Activated CD8-positive, alpha-beta memory T cell treated with anti-CD3 and anti-CD28 coated beads for 48 hours (primary cell): ENCODE measurements around the gene SPOUT1.

Source experiments
- DNase-seq, 3 experiments: peaks; one replicate each; pipeline ENCODE4 v3.0.0-alpha.2; 2020; ENCODE audit warnings: low read depth in 2 of 3, low spot score in 2 of 3

The SPOUT1 gene

DNA sequence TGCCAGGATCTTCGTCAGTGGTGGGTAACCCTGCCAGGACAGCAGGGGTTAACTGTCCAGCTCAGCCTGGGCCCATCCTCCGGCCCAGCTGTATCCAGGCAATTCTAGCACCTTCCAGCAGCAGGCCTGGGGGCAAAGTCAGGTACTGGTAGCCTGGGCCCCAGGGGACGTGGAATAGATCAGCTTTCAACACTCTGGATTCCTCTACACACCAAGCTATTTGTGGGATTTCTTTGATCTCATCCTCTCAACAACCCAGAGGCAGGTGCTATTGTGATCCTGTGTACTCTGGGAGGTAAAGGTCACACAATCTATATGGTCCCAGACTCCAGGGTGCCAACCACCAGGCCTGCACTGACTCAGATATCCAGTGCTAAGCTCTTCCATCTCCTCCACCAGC lies 8.7 kb upstream of the SPOUT1 start:
- DNase-seq: no peak

- no peak for DNase-seq
Observed at GRCh38 chr9:128836509-128837145, 7.0 kb upstream of the SPOUT1 start.

GRCh38 chr9:128835246-128836210 lies 5.9 kb upstream of the SPOUT1 start:
- no peak for DNase-seq

GRCh38 chr9:128833696-128834095 lies 4.1 kb upstream of the SPOUT1 start:
- no peak for DNase-seq

GRCh38 chr9:128828719-128829452 lies 708 bp downstream of the SPOUT1 start:
- DNase-seq: no peak

- no peak for DNase-seq
Observed at GRCh38 chr9:128828267-128828666, 1.3 kb downstream of the SPOUT1 start.

- no peak for DNase-seq
Observed at GRCh38 chr9:128825923-128826700, 3.5 kb downstream of the SPOUT1 start.

DNA sequence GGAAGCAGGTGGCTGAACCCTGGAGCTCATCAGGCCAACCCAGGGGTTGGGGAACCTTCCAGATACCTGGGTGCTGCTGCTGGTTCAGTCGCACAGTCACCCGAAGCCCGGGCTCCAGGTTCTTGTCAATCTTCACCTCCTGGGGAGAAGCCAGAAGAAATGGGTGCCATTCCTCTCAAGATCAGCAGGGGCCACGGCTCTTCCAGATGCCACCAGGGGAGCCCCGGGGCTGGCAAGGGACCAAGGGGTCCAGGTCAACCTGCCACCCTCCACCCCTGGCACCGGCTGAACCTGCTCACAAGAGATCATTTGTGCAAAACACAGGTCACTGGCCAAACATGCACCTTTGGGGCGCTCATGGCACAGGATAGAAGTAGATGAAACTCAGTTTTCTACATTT lies 4.7 kb downstream of the SPOUT1 start:
- DNase-seq: no peak

DNA sequence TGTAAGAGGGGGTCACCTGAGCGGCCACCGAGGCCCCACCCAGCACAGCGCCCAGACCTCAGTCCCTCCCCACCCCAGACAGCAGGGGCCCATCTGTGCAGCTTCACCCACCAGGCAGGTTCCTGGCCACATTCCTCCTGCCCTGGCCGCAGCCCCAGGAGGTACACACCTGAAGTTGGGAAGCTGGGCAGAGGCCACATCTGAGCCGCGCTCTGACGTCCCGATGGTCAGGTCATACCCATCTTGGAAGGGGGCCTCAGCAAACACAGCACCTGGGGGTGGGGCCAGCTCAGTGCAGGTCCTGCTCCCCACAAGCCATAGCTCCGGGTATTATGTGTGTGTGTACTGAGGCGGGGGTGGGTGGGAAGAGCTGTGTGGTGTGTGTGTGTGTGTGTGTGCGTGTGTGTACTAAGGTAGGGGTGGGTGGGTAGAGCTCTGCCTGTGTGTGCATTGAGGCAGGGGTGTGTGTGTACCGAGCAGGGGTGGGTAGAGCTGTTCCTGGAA lies 5.6 kb downstream of the SPOUT1 start:
- no peak for DNase-seq

DNA sequence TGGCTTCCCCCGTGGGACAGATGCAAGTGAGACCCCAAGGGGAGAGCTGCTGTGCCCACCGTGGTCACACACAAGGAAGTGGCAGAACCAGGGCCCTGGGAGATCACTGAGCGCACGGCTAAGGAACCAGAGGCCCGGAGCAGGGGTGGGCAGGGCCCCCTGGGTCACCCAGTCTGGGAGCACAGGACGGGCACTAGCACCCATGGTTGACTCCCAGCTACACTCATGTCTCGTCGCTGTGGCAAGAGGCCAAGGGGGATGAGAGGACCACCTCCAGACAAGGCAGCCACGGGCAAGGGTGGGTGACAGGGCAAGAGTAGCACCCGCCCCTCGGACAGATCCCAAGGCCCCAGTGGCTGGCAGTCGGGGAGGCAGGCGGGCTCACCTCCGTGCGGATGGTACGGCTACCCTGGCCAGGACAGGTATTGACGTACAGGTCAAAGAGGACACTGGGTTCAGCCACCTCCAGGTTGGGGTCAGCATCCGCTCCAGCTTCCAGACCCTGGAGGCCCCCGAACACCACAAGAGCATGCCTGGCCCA lies 6.2 kb downstream of the SPOUT1 start:
- DNase-seq: no peak

- no peak for DNase-seq
Observed at GRCh38 chr9:128822407-128823042, 7.1 kb downstream of the SPOUT1 start.

GRCh38 chr9:128821584-128822406 lies 7.8 kb downstream of the SPOUT1 start:
- no peak for DNase-seq

DNA sequence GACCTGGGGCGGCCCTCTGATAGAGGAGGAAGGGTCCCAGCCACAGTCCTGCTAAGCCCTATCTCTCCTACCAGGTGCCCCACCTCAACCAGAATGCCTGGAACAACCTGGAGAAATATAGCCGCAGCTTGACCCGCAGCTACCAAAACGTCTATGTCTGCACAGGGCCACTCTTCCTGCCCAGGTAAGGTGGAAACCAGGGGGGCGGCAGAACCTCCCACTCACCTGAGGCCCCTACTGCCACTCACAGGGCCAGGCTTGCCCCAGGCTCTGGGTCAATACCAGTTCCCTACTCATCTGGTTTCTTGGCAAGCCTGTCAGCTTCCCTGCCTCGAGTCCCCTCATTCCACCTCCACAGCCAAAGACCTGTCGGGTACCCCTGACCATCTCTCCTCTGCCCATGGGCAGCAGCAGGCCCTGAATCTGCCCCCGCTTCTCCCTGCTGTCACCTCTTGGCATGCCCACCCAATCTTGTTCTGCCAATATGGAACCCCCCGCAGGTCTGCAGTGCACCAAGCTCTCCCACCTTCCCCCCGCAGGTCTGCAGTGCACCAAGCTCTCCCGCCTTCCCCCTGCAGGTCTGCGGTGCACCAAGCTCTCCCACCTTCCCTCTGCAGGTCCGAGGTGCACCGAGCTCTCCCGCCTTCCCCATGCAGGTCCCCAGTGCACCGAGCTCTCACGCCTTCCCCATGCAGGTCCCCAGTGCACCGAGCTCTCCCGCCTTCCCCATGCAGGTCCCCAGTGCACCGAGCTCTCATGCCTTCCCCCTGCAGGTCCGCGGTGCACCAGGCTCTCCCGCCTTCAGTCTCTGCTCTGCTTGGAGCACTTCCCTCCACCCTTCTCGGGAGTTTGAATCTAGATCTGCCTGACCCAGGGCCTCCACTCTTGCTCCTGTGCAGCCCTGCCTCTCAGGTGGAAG lies 8.7 kb downstream of the SPOUT1 start:
- no peak for DNase-seq

GRCh38 chr9:128819716-128820664 lies 9.6 kb downstream of the SPOUT1 start:
- no peak for DNase-seq

GRCh38 chr9:128818839-128819715 lies 10.5 kb downstream of the SPOUT1 start:
- DNase-seq: no peak
